MCF 10A (cell line): ENCODE measurements around the gene PROX2. TPM values are rescaled to one million over a fixed set of nuclear protein-coding genes. Genes with fewer than 3 reads are reported as not detected.

Experiments used
- BruUV-seq: library from RNA; stranded (reverse); fragments of 400-500 nt; replicated peaks from 2 replicates; lab custom pipeline; 2021; lab: Mats Ljungman, UMichigan
- CTCF ChIA-PET: fragments of 300-600 bp; sonication (Branson Sonifier 250); formaldehyde crosslinking; extraction: SDS; loops from one replicate; lab custom pipeline; 2021; ENCODE audit warnings: antibody characterized with exemption, inconsistent platforms; lab: Yijun Ruan, JAX
- POLR2A ChIA-PET: fragments of 300-600, 350-650 bp; sonication (Branson Sonifier 250); formaldehyde crosslinking; extraction: SDS; loops from one replicate; lab custom pipeline; 2020; ENCODE audit warnings: antibody characterized with exemption, inconsistent platforms; lab: Yijun Ruan, JAX
- DNase-seq: peaks from one replicate; pipeline ENCODE4 v3.0.0-alpha.2; 2018; ENCODE audit not compliant: unreplicated experiment
- H3K27ac Mint-ChIP-seq: one replicate; pipeline ENCODE4 v1.8.0; 2022; ENCODE audit warnings: mild to moderate bottlenecking, low read depth, mixed read lengths; ENCODE audit not compliant: unreplicated experiment
- H3K27me3 Mint-ChIP-seq: one replicate; pipeline ENCODE4 v1.8.0; 2022; ENCODE audit warnings: mixed read lengths; ENCODE audit not compliant: insufficient read depth, unreplicated experiment
- H3K36me3 Mint-ChIP-seq: one replicate; pipeline ENCODE4 v1.8.0; 2022; ENCODE audit warnings: mild to moderate bottlenecking, moderate library complexity, mixed read lengths; ENCODE audit not compliant: insufficient read depth, unreplicated experiment
- H3K4me1 Mint-ChIP-seq: one replicate; pipeline ENCODE4 v1.8.0; 2022; ENCODE audit warnings: mixed read lengths; ENCODE audit not compliant: insufficient read depth, unreplicated experiment
- H3K4me3 Mint-ChIP-seq: one replicate; pipeline ENCODE4 v1.8.0; 2022; ENCODE audit warnings: mild to moderate bottlenecking, moderate library complexity, mixed read lengths; ENCODE audit not compliant: unreplicated experiment
- H3K9me3 Mint-ChIP-seq: one replicate; pipeline ENCODE4 v1.8.0; 2022; ENCODE audit warnings: mixed read lengths; ENCODE audit not compliant: unreplicated experiment
- CTCF ChIP-seq: fragments of 200-600 bp; IDR thresholded peaks from one replicate; pipeline ENCODE4 v1.8.0; 2022; ENCODE audit warnings: antibody characterized with exemption, mild to moderate bottlenecking; ENCODE audit not compliant: unreplicated experiment
- intact Hi-C: fragments of 100-400 bp; cut with micrococcal nuclease; formaldehyde crosslinking; loops from 2 replicates; pipeline ENCODE4 v1.14.1; 2022
- total RNA-seq: library from RNA; stranded (reverse); gene quantifications from 2 replicates; pipeline ENCODE4 v1.2.3, GENCODE V29; 2022

Gene PROX2
- total RNA-seq, 1 experiment from 2014 or later = not detected

- Mint-ChIP-seq H3K4me1 (peaks cover 6% of the 10 kb centered on the region), H3K27ac (no peak overlapping the region), H3K9me3 (no peaks in the 10 kb centered on the region), H3K36me3 (peaks cover 51% of the 10 kb centered on the region), H3K27me3 (no peaks in the 10 kb centered on the region), H3K4me3 (no peak overlapping the region)
- CTCF ChIA-PET = interaction anchor here (0.6 to 0.7 kb wide), 2 partner anchors 233 to 255 kb away, joined by 3 to 4 read pairs; no protein-coding TSS in a partner anchor
- no peak for TF ChIP-seq CTCF
- POLR2A ChIA-PET = interaction anchor here (0.7 to 1.7 kb wide), 2 partner anchors 22 to 106 kb away, joined by 3 read pairs; no protein-coding TSS in a partner anchor
- DNase-seq = no peak
- intact Hi-C loops = no loop called here
- no TSS peak for BruUV-seq
Observed at GRCh38 chr14:74832849-74833248, 43.1 kb downstream of the PROX2 start.

GRCh38 chr14:74829251-74829650 lies 46.7 kb downstream of the PROX2 start:
- DNase-seq = no peak
- no TSS peak for BruUV-seq
- no peak for TF ChIP-seq CTCF
- H3K27ac Mint-ChIP-seq = no peak overlapping the region
- no peaks in the 10 kb centered on the region for H3K9me3 Mint-ChIP-seq
- no peaks in the 10 kb centered on the region for H3K27me3 Mint-ChIP-seq
- intact Hi-C loops = no loop called here
- no peaks in the 10 kb centered on the region for H3K4me1 Mint-ChIP-seq
- H3K4me3 Mint-ChIP-seq = no peak overlapping the region
- ChIA-PET POLR2A (no interaction called here), CTCF (interaction anchor here (0.6 to 0.7 kb wide), 2 partner anchors 12 to 279 kb away, joined by 3 read pairs; no protein-coding TSS in a partner anchor)
- peaks cover 22% of the 10 kb centered on the region for H3K36me3 Mint-ChIP-seq

GRCh38 chr14:74826574-74826973 lies 49.4 kb downstream of the PROX2 start:
- Mint-ChIP-seq H3K4me1 (no peaks in the 10 kb centered on the region), H3K9me3 (no peaks in the 10 kb centered on the region), H3K27me3 (no peaks in the 10 kb centered on the region), H3K27ac (no peak overlapping the region), H3K36me3 (peaks cover 20% of the 10 kb centered on the region), H3K4me3 (no peak overlapping the region)
- intact Hi-C loops = no loop called here
- DNase-seq = no peak
- no TSS peak for BruUV-seq
- CTCF ChIA-PET = no interaction called here
- no peak for TF ChIP-seq CTCF
- POLR2A ChIA-PET = no interaction called here

Other genes starting within 250 kb of the PROX2 start
- 27.7 and 29.8 TPM in 2 replicates for gene AREL1, start 163.1 kb downstream of the PROX2 start, total RNA-seq
- 61.5 and 62.3 TPM in 2 replicates for gene FCF1, start 163.0 kb downstream of the PROX2 start, total RNA-seq
- gene YLPM1, start 112.8 kb downstream of the PROX2 start, total RNA-seq = 40.5 and 43.9 TPM in 2 replicates
- gene DLST, start 5.8 kb upstream of the PROX2 start, total RNA-seq = 114 and 139 TPM in 2 replicates
- 8.8 and 12.3 TPM in 2 replicates for gene RPS6KL1, start 47.1 kb upstream of the PROX2 start, total RNA-seq
- 1.3 and 2.1 TPM in 2 replicates for gene PGF, start 79.5 kb upstream of the PROX2 start, total RNA-seq
- gene EIF2B2, start 126.8 kb upstream of the PROX2 start, total RNA-seq = 53.8 and 57.9 TPM in 2 replicates
- gene MLH3, start 175.3 kb upstream of the PROX2 start, total RNA-seq = 28.2 and 29.9 TPM in 2 replicates
- 11.7 and 19.9 TPM in 2 replicates for gene ACYP1, start 187.9 kb upstream of the PROX2 start, total RNA-seq
- 1.3 and 2.2 TPM in 2 replicates for gene ZC2HC1C, start 193.5 kb upstream of the PROX2 start, total RNA-seq